ENCODE data around the gene SLC9C1.

SLC9C1 gene

GRCh38 chr3:112175037-112175436, 119.0 kb downstream of the SLC9C1 start:
- Histone ChIP-seq H3K27ac (ENCODE audit: low read length, poor library complexity, severe bottlenecking) (no peak overlapping the region), H2BK15ac (ENCODE audit: low read depth, poor library complexity, severe bottlenecking) (no peak overlapping the region), H2BK120ac (ENCODE audit: low read depth, low read length) (no peak overlapping the region), H3K79me1 (replicated peaks; ENCODE audit: low read length, poor library complexity, severe bottlenecking) (no peaks in the 10 kb centered on the region), H2AFZ (ENCODE audit: low read depth, low read length) (no peak overlapping the region), H2BK5ac (ENCODE audit: low read depth, low read length, poor library complexity, severe bottlenecking) (no peak overlapping the region), H3K18ac (ENCODE audit: low read depth in 1 of 2, low read length in 2 of 2) (no peak overlapping the region), H3K23ac (ENCODE audit: low read length in 2 of 2) (no peak overlapping the region), H2AK5ac (ENCODE audit: low read length, severe bottlenecking) (no peak overlapping the region), H4K91ac (ENCODE audit: low read length) (no peak overlapping the region), H3K9me3 (ENCODE audit: control insufficient read depth, low read length) (no peaks in the 10 kb centered on the region), H2BK12ac (ENCODE audit: low read length in 2 of 2) (no peak overlapping the region), H3K36me3 (ENCODE audit: control insufficient read depth in 1 of 2, insufficient read depth in 2 of 2, low read depth in 1 of 2, low read length in 2 of 2) (peaks cover 0 to 10% of the 10 kb centered on the region in 2 experiments), H3K27me3 (ENCODE audit: control insufficient read depth in 1 of 2, insufficient read depth in 1 of 2, low read length in 2 of 2) (no peaks in the 10 kb centered on the region), H3K4ac (ENCODE audit: low read depth in 1 of 2, low read length in 2 of 2) (no peak overlapping the region), H3K14ac (ENCODE audit: low read length in 2 of 2) (no peak overlapping the region), H3K4me3 (ENCODE audit: insufficient read depth in 1 of 2, low read depth in 1 of 2, low read length in 2 of 2) (no peak overlapping the region), H3K4me1 (ENCODE audit: control insufficient read depth, insufficient read depth, low read depth, low read length) (no peaks in the 10 kb centered on the region), H3K9ac (ENCODE audit: low read length) (no peak overlapping the region), H4K8ac (ENCODE audit: low read length) (no peak overlapping the region), H3K4me2 (ENCODE audit: low read length, poor library complexity, severe bottlenecking) (no peak overlapping the region)
- WGBS: 83% methylated on average over 5 of the region's 5 CpGs
- no peak for DNase-seq

GRCh38 chr3:112171144-112171543, 122.9 kb downstream of the SLC9C1 start:
- 96% methylated on average over 3 of the region's 3 CpGs for whole genome bisulfite sequencing
- H2BK5ac ChIP-seq (ENCODE audit: low read depth, low read length, poor library complexity, severe bottlenecking): no peak overlapping the region

GRCh38 chr3:112170046-112170445, 124.0 kb downstream of the SLC9C1 start:
- Histone ChIP-seq H3K27me3 (ENCODE audit: control insufficient read depth in 1 of 2, insufficient read depth in 1 of 2, low read length in 2 of 2) (no peaks in the 10 kb centered on the region), H2BK5ac (ENCODE audit: low read depth, low read length, poor library complexity, severe bottlenecking) (no peak overlapping the region), H3K18ac (ENCODE audit: low read depth in 1 of 2, low read length in 2 of 2) (no peak overlapping the region), H3K4me1 (ENCODE audit: control insufficient read depth, insufficient read depth, low read depth, low read length) (no peaks in the 10 kb centered on the region), H3K79me1 (replicated peaks; ENCODE audit: low read length, poor library complexity, severe bottlenecking) (no peaks in the 10 kb centered on the region), H3K4me3 (ENCODE audit: insufficient read depth in 1 of 2, low read depth in 1 of 2, low read length in 2 of 2) (no peak overlapping the region), H4K8ac (ENCODE audit: low read length) (no peak overlapping the region), H2BK15ac (ENCODE audit: low read depth, poor library complexity, severe bottlenecking) (no peak overlapping the region), H3K27ac (ENCODE audit: low read length, poor library complexity, severe bottlenecking) (no peak overlapping the region), H3K4ac (ENCODE audit: low read depth in 1 of 2, low read length in 2 of 2) (no peak overlapping the region), H2AK5ac (ENCODE audit: low read length, severe bottlenecking) (no peak overlapping the region), H3K14ac (ENCODE audit: low read length in 2 of 2) (no peak overlapping the region), H3K9ac (ENCODE audit: low read length) (no peak overlapping the region), H3K23ac (ENCODE audit: low read length in 2 of 2) (no peak overlapping the region), H4K91ac (ENCODE audit: low read length) (no peak overlapping the region), H3K4me2 (ENCODE audit: low read length, poor library complexity, severe bottlenecking) (no peak overlapping the region), H3K9me3 (ENCODE audit: control insufficient read depth, low read length) (no peaks in the 10 kb centered on the region), H2BK120ac (ENCODE audit: low read depth, low read length) (no peak overlapping the region), H3K36me3 (ENCODE audit: control insufficient read depth in 1 of 2, insufficient read depth in 2 of 2, low read depth in 1 of 2, low read length in 2 of 2) (peaks cover 0 to 8% of the 10 kb centered on the region in 2 experiments), H2BK12ac (ENCODE audit: low read length in 2 of 2) (no peak overlapping the region), H2AFZ (ENCODE audit: low read depth, low read length) (no peak overlapping the region)
- WGBS: 89% methylated on average over 2 of the region's 2 CpGs
- no peak for DNase-seq

More at GRCh38 chr3:112171144-112171543, 122.9 kb downstream of the SLC9C1 start:
- Histone ChIP-seq H3K18ac (ENCODE audit: low read depth in 1 of 2, low read length in 2 of 2) (no peak overlapping the region), H3K36me3 (ENCODE audit: control insufficient read depth in 1 of 2, insufficient read depth in 2 of 2, low read depth in 1 of 2, low read length in 2 of 2) (peaks cover 0 to 10% of the 10 kb centered on the region in 2 experiments), H3K14ac (ENCODE audit: low read length in 2 of 2) (no peak overlapping the region), H3K27me3 (ENCODE audit: control insufficient read depth in 1 of 2, insufficient read depth in 1 of 2, low read length in 2 of 2) (no peaks in the 10 kb centered on the region), H3K79me1 (replicated peaks; ENCODE audit: low read length, poor library complexity, severe bottlenecking) (no peaks in the 10 kb centered on the region), H2BK15ac (ENCODE audit: low read depth, poor library complexity, severe bottlenecking) (no peak overlapping the region), H2AFZ (ENCODE audit: low read depth, low read length) (no peak overlapping the region), H2BK120ac (ENCODE audit: low read depth, low read length) (no peak overlapping the region), H2AK5ac (ENCODE audit: low read length, severe bottlenecking) (no peak overlapping the region), H3K27ac (ENCODE audit: low read length, poor library complexity, severe bottlenecking) (no peak overlapping the region), H4K8ac (ENCODE audit: low read length) (no peak overlapping the region), H3K4ac (ENCODE audit: low read depth in 1 of 2, low read length in 2 of 2) (no peak overlapping the region), H2BK12ac (ENCODE audit: low read length in 2 of 2) (no peak overlapping the region), H3K4me1 (ENCODE audit: control insufficient read depth, insufficient read depth, low read depth, low read length) (no peaks in the 10 kb centered on the region), H3K9me3 (ENCODE audit: control insufficient read depth, low read length) (no peaks in the 10 kb centered on the region), H4K91ac (ENCODE audit: low read length) (no peak overlapping the region), H3K9ac (ENCODE audit: low read length) (no peak overlapping the region), H3K4me2 (ENCODE audit: low read length, poor library complexity, severe bottlenecking) (no peak overlapping the region), H3K23ac (ENCODE audit: low read length in 2 of 2) (no peak overlapping the region), H3K4me3 (ENCODE audit: insufficient read depth in 1 of 2, low read depth in 1 of 2, low read length in 2 of 2) (no peak overlapping the region)
- no peak for DNase-seq

GRCh38 chr3:112167758-112168157, 126.3 kb downstream of the SLC9C1 start:
- Histone ChIP-seq H3K4me3 (ENCODE audit: insufficient read depth in 1 of 2, low read depth in 1 of 2, low read length in 2 of 2) (no peak overlapping the region), H3K14ac (ENCODE audit: low read length in 2 of 2) (no peak overlapping the region)
- 91% methylated on average over 2 of the region's 2 CpGs for WGBS

More at GRCh38 chr3:112167758-112168157, 126.3 kb downstream of the SLC9C1 start:
- H3K4ac ChIP-seq (ENCODE audit: low read depth in 1 of 2, low read length in 2 of 2): no peak overlapping the region
- H4K91ac ChIP-seq (ENCODE audit: low read length): no peak overlapping the region
- H2AK5ac ChIP-seq (ENCODE audit: low read length, severe bottlenecking): no peak overlapping the region
- H2AFZ ChIP-seq (ENCODE audit: low read depth, low read length): no peak overlapping the region
- no peaks in the 10 kb centered on the region for H3K9me3 ChIP-seq (ENCODE audit: control insufficient read depth, low read length)
- H3K18ac ChIP-seq (ENCODE audit: low read depth in 1 of 2, low read length in 2 of 2): no peak overlapping the region
- H3K9ac ChIP-seq (ENCODE audit: low read length): no peak overlapping the region
- no peak overlapping the region for H3K23ac ChIP-seq (ENCODE audit: low read length in 2 of 2)
- H3K4me2 ChIP-seq (ENCODE audit: low read length, poor library complexity, severe bottlenecking): no peak overlapping the region
- no peak overlapping the region for H4K8ac ChIP-seq (ENCODE audit: low read length)
- H2BK120ac ChIP-seq (ENCODE audit: low read depth, low read length): no peak overlapping the region
- no peak overlapping the region for H2BK12ac ChIP-seq (ENCODE audit: low read length in 2 of 2)
- H3K27me3 ChIP-seq (ENCODE audit: control insufficient read depth in 1 of 2, insufficient read depth in 1 of 2, low read length in 2 of 2): no peaks in the 10 kb centered on the region
- no peaks in the 10 kb centered on the region for H3K79me1 ChIP-seq (replicated peaks; ENCODE audit: low read length, poor library complexity, severe bottlenecking)
- no peaks in the 10 kb centered on the region for H3K4me1 ChIP-seq (ENCODE audit: control insufficient read depth, insufficient read depth, low read depth, low read length)
- H3K27ac ChIP-seq (ENCODE audit: low read length, poor library complexity, severe bottlenecking): no peak overlapping the region
- no peak for DNase-seq
- no peak overlapping the region for H2BK5ac ChIP-seq (ENCODE audit: low read depth, low read length, poor library complexity, severe bottlenecking)
- H3K36me3 ChIP-seq (ENCODE audit: control insufficient read depth in 1 of 2, insufficient read depth in 2 of 2, low read depth in 1 of 2, low read length in 2 of 2): no peaks in the 10 kb centered on the region
- H2BK15ac ChIP-seq (ENCODE audit: low read depth, poor library complexity, severe bottlenecking): no peak overlapping the region
